AG09309 (cell line): ENCODE measurements around the gene CAPN11.

ENCODE experiments used
- DNase-seq: peaks from one replicate; pipeline ENCODE4 v3.0.0-alpha.2; 2010; ENCODE audit warnings: low read depth
- H3K4me3 ChIP-seq: 2 replicates; pipeline ENCODE4 v1.5.1; 2011; ENCODE audit warnings: mild to moderate bottlenecking, low read depth, low read length, moderate library complexity; ENCODE audit not compliant: control insufficient read depth
- TF ChIP-seq, protein P1 (sequence below): IDR thresholded peaks from 2 replicates; pipeline ENCODE4 v1.5.1; 2011; ENCODE audit warnings: mild to moderate bottlenecking, low read depth, low read length, inconsistent platforms; ENCODE audit not compliant: insufficient read depth, control insufficient read depth; ENCODE audit errors: missing control alignments

The CAPN11 gene

DNA sequence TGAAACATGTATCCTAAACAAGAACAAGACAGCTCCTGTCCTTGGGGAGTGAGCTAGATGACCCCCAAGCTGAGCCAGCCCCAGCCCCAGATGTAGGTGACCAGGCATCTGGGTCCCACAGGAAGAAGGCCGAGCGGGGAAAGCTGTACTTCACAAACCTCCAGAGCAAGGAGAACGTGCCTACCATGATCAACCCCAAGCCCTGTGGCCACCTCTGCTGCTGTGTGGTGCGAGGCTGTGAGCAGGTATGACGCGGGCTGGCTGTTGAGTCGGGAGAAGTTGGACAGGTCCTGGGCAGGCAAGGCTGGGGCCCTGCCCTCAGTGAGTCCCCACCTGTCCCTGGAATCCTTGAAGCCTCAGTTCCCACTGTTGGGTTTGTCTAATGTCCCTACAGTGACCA, 11.4 kb upstream of the CAPN11 start:
- no peak for DNase-seq
- TF ChIP-seq, protein P1, sequence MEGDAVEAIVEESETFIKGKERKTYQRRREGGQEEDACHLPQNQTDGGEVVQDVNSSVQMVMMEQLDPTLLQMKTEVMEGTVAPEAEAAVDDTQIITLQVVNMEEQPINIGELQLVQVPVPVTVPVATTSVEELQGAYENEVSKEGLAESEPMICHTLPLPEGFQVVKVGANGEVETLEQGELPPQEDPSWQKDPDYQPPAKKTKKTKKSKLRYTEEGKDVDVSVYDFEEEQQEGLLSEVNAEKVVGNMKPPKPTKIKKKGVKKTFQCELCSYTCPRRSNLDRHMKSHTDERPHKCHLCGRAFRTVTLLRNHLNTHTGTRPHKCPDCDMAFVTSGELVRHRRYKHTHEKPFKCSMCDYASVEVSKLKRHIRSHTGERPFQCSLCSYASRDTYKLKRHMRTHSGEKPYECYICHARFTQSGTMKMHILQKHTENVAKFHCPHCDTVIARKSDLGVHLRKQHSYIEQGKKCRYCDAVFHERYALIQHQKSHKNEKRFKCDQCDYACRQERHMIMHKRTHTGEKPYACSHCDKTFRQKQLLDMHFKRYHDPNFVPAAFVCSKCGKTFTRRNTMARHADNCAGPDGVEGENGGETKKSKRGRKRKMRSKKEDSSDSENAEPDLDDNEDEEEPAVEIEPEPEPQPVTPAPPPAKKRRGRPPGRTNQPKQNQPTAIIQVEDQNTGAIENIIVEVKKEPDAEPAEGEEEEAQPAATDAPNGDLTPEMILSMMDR, result no peak
- H3K4me3 ChIP-seq, result no peak overlapping the region

DNA sequence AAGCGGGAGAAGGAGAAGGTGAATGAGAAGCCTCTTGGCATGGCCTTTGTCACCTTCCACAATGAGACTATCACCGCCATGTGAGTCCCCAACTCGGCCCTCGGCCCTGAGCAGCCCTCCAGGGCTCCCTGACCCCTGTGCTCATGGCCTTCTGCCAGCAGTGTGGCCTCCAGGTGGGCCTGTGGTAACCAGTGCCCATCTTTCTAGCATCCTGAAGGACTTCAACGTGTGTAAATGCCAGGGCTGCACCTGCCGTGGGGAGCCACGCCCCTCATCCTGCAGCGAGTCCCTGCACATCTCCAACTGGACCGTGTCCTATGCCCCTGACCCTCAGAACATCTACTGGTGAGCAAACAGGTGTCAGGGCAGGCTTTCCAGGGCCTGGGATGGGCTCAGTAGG, 10.3 kb upstream of the CAPN11 start:
- H3K4me3 ChIP-seq, result no peak overlapping the region
- TF ChIP-seq, protein P1, result no peak
- DNase-seq, result no peak

DNA sequence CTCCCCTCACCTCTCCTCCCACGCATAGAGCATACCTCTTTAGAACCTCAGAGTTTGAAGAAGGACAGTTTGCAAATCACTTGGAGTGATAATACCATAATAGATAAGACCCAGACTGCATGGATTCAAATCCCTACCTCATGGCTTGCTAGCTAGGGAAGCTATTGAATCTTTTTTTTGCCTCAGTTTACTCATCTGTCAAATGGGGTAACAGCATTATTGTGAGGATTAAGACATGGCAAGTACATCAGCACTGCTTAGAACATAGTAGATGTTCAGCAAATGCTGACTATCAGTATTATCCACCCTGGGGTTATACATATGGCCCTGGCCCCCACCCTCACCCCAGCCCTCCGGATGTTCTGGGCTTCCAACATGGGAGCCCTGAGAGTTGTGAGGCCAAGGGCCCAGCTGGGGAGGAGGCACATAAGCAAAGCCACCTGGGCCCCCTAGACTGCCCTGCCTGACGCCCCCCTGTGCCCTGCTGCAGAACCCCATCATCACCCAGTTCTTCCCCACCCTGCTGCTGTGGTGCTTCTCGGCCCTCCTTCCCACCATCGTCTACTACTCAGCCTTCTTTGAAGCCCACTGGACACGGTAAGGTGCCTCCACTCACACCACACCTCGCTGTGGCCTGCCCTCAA, 9.1 kb upstream of the CAPN11 start:
- TF ChIP-seq, protein P1, result no peak
- DNase-seq, result no peak
- no peak overlapping the region for H3K4me3 ChIP-seq

DNA sequence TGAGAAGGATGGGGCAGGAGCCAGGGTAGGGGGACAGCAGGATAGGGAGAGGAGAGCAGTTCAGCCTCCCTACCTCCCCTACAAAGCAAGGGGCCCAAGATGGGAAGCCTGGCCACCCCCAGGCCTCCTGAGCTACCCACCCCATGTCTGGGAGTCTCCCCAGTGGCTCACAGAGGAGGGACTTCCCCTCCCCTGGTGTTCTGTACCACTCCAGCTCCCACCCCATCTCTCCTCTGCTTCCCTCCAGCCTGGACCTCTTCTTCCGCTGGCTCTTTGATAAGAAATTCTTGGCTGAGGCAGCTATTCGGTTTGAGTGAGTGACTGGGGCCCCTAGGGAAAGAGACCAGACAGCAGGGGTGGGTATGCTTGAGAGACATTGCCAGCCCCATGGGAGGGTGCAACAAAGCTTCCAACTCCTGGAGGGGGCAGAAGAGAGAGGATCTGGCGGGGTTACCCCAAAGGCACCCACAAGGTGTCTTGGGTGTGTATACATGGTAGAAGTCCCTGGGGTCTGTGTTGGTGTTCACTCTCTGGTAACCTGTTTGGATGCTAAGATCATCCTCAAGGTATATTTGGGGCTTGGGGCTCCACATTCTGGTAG, 8.2 kb upstream of the CAPN11 start:
- H3K4me3 ChIP-seq, result no peak overlapping the region
- no peak for DNase-seq

DNA sequence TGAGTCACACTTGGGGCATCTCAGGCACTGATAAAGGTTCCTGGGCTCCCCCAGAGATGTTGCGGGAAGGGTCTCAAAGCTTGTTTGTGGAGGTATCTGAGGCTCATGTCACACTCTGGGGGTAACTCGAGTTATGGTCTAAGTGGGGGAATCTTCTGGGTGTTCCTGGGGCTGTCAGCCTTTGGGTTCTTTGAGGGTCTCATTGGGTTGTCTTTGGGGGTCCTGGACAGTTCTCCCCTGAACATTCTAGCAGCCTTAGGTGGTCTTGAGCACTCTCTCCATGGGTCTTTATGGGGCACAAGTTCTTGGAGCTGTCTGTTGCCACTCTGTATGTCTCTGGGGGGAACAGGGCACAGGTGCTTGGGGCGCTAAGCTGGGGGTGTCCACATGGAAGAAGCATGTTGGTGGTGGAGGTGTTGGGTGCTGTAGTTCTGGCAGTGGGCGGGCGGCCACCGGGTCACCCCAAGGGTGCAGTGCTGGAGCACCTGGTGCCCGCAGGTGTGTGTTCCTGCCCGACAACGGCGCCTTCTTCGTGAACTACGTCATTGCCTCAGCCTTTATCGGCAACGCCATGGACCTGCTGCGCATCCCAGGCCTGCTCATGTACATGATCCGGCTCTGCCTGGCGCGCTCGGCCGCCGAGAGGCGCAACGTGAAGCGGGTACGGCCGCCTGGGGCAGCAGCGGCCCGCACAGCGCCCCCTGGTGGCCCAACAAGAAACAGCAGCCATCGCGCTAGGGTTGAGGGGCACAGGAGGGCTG, 7.1 kb upstream of the CAPN11 start:
- no peak for DNase-seq
- TF ChIP-seq, protein P1, result peak; percentile 86
- no peak overlapping the region for H3K4me3 ChIP-seq

More for the DNA sequence above, 8.2 kb upstream of the CAPN11 start:
- TF ChIP-seq, protein P1, result no peak

DNA sequence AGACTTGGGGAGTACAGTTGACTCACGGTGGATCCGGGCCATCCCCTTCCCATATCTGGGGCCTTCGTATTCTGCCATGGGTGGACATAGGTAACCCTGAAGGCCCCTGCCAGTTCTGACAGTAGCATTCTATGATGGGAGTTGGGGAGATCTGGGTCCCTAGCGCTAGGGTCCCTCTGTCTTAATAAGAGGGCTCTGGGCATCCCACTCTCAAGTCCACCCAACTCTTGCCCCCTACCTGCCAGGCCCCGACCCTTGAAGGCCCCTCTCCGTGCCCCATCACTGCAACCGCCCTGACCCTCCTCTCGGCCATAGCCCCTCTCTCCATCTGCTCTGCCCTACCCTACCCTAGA, 6.5 kb upstream of the CAPN11 start:
- no peak overlapping the region for H3K4me3 ChIP-seq
- no peak for DNase-seq
- TF ChIP-seq, protein P1, result no peak
